Measurements from ENCODE around the gene FILIP1. TPM values are rescaled to one million over a fixed set of nuclear protein-coding genes. Genes with fewer than 3 reads are reported as not detected.

FILIP1 gene
- polyA plus RNA-seq, 1 donor, result 45.4 TPM

DNA sequence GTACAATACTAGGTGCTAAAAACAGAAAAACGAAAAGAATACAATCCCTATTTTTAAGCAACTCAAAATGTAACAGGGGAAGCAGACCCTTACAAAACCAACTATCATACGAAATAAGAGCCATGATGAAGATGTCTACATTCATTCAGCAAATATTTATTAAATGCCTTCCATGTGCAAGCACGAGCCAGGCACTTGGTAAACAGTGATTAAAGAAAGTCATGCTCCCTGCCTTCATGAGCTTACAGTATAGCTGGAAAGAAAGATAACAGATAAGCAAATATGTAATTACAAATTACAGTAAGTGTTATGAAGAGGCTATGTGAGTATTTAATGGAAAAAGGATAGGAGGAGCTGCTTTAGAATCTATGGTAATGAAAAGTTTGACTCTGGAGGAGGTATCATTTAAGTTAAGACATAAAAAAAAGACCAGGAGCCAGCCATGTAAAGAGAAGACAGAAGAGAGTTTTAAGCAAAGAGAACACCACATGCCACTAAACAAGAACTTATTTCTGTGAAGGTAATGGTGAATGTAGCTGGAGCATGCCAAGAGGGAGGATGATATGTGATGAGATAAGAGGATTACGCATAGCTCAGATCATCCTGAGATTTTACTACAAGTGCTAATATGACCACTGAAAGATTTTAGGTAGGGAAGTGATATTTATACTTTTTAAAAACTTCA is 230.7 kb downstream of the FILIP1 start:
- DNase-seq, result no peak

DNA sequence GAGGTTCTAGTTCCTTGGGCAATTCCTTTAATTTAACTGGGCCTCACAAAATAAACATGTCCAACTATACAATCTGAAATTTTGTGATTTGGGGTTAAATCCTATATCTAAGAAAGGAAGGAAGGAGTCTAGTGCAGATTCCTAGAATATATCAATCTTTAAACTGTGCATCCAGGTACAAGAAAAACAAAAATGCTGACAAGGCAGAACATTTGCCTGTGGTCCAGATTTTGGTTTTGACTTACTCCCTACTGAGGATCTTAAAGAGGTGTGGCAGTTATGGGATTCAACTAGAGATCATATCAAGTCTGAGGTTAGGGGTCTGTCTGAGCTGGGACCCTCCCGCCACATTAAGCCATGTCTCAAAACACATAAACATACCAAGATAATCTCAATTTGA is 232.3 kb downstream of the FILIP1 start:
- no peak for DNase-seq

DNA sequence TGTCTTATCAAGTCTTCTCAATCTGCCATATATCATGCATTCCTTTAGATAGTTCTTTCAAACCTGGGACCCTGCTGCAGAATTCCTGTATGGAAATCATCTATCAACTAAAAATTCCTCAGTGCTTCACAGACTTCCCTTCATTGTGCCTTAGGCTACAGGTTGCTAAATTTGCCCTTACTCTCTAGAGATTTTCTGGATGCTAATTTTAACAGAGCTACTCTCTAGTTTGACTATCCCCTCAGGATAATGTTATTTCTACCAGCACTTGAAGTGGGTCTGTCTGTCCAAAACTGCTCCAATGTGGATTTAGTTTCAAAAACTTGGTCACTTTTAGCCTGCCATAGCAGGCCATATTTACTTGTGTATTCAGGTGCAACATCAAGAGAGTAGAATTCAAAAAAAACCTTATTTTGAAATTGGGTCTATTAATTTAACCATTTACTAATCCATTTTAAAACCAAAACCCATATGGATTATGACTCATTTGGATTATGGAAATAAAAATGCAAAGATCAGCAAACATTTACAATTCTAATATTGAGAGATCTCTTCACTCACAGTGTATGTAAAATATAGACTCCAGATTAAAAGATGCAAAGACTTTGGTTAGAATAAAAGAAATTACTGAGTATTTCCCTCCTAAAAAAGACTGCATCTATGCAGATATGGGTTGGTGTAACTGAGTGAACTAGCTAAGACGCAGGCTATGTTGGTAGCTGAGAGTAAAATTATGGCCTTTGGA is 236.1 kb downstream of the FILIP1 start:
- DNase-seq, result no peak

DNA sequence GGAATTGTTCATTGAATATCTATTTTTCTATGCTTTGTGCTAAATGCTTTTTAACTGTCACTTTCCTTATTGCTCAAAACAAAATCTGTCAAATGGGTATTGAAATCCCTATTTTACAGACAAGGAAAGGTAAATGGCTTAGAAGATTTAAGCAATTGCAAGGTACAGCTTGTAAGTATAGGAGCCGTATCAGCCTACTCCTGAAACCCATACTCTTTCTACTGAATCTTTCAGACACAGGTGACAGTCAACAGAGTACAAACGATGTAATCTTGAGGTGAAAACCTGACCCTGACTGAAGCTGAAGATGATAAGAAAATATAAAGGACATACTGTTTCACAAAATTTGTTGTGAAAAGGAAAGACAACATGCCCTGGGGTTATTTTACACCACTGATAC is 243.0 kb downstream of the FILIP1 start:
- DNase-seq, result no peak

DNA sequence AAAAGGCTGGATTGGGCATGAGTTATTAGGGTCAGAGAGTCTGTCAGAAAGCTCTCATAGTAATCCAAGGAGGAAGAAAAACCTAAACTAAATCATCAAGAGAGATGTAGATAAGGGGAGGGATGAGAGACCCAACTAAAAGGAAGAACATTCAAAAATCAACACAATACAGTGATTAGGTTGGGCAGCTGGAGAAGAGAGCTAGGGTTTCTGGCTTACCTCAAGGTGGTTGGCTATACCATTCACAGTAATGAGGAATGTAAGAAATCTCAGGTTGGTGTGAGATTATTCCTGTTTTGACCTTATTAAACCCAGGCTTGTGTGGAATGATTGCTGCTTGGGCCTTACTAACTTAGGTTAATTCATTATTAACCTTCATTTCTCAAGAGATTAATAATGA is 243.8 kb downstream of the FILIP1 start:
- no peak for DNase-seq

DNA sequence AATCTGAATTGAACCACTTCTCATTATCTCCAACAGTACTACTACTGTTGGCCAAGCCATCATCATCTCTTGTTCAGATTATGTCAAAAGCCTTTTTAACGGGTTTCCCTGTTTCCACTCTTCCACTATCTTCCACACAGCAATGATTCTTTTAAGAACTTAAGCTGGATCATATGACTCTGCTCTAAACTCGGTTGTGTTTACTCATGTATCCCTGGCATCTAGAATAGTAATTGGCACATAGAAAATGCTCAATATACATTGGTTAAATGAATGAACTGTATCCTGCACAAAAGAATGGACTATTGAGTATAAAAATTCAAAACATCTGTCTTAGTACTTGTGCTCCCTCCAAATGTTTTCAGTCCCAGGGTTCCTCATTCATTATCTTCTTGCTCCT is 247.2 kb downstream of the FILIP1 start:
- no peak for DNase-seq

DNA sequence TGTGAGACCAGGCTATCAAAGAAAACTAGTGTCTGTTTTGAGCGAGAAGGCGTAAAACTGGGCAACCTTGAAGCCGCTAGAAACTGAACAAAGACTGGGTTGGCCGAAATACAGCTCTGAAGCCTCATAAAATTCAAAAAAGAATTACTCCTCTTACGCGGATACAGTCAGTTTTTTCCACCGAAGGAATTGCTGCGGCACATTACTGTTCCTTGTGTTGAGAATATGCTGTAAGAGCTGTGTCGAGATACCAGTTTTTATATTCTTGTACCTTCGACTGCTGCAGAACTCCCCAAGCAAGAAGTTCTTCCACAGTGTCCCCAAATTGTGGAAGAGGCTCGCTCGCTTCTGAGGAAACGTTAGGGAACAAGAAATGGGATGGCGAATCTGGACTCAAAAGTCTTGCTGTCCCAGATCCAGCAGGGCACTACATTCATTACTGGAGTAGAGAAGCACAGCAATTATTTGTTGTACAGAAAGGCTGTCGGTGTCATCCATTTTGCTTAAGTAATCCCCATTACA is 249.5 kb downstream of the FILIP1 start:
- no peak for DNase-seq

DNA sequence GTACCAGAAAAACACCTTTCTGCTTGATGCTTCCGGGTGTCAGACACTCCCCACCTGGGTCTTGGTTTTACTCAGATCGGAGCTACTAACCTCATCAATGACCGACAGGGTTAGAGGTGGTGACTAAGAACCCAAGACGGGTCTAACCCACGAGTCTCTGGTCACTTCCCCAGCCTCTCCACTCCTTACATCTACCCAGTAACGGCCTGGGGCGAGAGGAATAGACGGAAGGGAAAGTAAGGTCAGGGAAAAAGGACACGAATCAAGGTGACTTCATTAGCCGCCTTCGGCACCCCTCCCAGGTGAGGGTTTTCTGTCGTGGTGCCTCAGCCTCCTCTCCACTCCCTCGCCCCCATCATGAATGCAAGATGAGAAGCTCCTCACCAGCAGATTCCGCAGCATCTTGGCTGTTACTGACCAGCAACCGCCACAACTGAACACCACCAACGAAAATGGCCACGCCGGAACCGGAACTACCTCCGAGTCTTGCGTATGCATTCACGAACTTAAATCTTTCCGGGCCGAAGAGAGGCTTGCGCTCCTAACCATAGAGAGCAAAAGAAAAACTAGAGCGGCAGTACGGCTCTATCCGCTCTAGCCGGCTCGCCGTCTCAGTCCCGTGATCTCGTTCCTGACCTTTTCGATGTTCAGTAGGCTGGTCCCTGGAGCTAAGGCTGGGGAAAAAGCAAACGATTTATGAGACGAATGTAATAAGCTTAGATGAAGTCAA is 250.1 kb downstream of the FILIP1 start, which contains the start of gene COX7A2:
Gene COX7A2, minus strand, starts transcription at position 469 of the 730 bp plus-strand sequence. Its CDS starts 67 bp downstream, at position 402.
- peak; percentile 95 for DNase-seq

Other genes starting within 250 kb of the FILIP1 start
- 188 TPM for gene COX7A2, start 250.0 kb downstream of the FILIP1 start, polyA plus RNA-seq (ENCODE audit: insufficient read length)
- gene TMEM30A, start 209.0 kb downstream of the FILIP1 start, polyA plus RNA-seq (ENCODE audit: insufficient read length), result 51.5 TPM
- gene SENP6, start 108.1 kb upstream of the FILIP1 start, polyA plus RNA-seq (ENCODE audit: insufficient read length), result 67.6 TPM

Data from hindlimb muscle (tissue), 1 donor.